Measurements from ENCODE around the gene LIMK2.
"Not testable (repeated sequence)": the region's sequence is repeated elsewhere in the genome, so short reads cannot be mapped to it uniquely, and the experiment has no call there.

The LIMK2 gene

GRCh38 chr22:31211862-31212730 is at the start of gene LIMK2:
TSS of gene LIMK2 (plus strand) at chr22:31212298. CDS start at chr22:31212409, 111 bp downstream.
- DNase-seq (ENCODE audit: low spot score): peak; percentile 85

- DNase-seq (ENCODE audit: low spot score): no peak
Measured at GRCh38 chr22:31170971-31171370, 41.1 kb upstream of the LIMK2 start.

GRCh38 chr22:31171734-31172133 is 40.4 kb upstream of the LIMK2 start:
- DNase-seq (ENCODE audit: low spot score): not testable (repeated sequence)

- no peak for DNase-seq (ENCODE audit: low spot score)
Measured at GRCh38 chr22:31173386-31174145, 38.5 kb upstream of the LIMK2 start.

- DNase-seq (ENCODE audit: low spot score): no peak
Measured at GRCh38 chr22:31176923-31177322, 35.2 kb upstream of the LIMK2 start.

- no peak for DNase-seq (ENCODE audit: low spot score)
Measured at GRCh38 chr22:31177420-31178162, 34.5 kb upstream of the LIMK2 start.

GRCh38 chr22:31178859-31179258 is 33.2 kb upstream of the LIMK2 start:
- no peak for DNase-seq (ENCODE audit: low spot score)

GRCh38 chr22:31179345-31179744 is 32.8 kb upstream of the LIMK2 start:
- no peak for DNase-seq (ENCODE audit: low spot score)

GRCh38 chr22:31184015-31184414 is 28.1 kb upstream of the LIMK2 start:
- DNase-seq (ENCODE audit: low spot score): no peak

- no peak for DNase-seq (ENCODE audit: low spot score)
Measured at GRCh38 chr22:31185056-31185455, 27.0 kb upstream of the LIMK2 start.

- DNase-seq (ENCODE audit: low spot score): no peak
Measured at GRCh38 chr22:31187627-31188026, 24.5 kb upstream of the LIMK2 start.

- no peak for DNase-seq (ENCODE audit: low spot score)
Measured at GRCh38 chr22:31192513-31192912, 19.6 kb upstream of the LIMK2 start.

- DNase-seq (ENCODE audit: low spot score): no peak
Measured at GRCh38 chr22:31193092-31193491, 19.0 kb upstream of the LIMK2 start.

GRCh38 chr22:31194681-31195080 is 17.4 kb upstream of the LIMK2 start:
- DNase-seq (ENCODE audit: low spot score): not testable (repeated sequence)

- no peak for DNase-seq (ENCODE audit: low spot score)
Measured at GRCh38 chr22:31199187-31199586, 12.9 kb upstream of the LIMK2 start.

GRCh38 chr22:31204352-31204984 is 7.6 kb upstream of the LIMK2 start:
- not testable (repeated sequence) for DNase-seq (ENCODE audit: low spot score)

- not testable (repeated sequence) for DNase-seq (ENCODE audit: low spot score)
Measured at GRCh38 chr22:31205059-31205458, 7.0 kb upstream of the LIMK2 start.

- DNase-seq (ENCODE audit: low spot score): not testable (repeated sequence)
Measured at GRCh38 chr22:31206460-31206859, 5.6 kb upstream of the LIMK2 start.

- DNase-seq (ENCODE audit: low spot score): no peak
Measured at GRCh38 chr22:31206896-31207687, 5.0 kb upstream of the LIMK2 start.

GRCh38 chr22:31210556-31211421 is 1.3 kb upstream of the LIMK2 start:
- no peak for DNase-seq (ENCODE audit: low spot score)

Measured in globus pallidus (tissue), 1 donor.